Activated naive CD8-positive, alpha-beta T cell treated with anti-CD3 and anti-CD28 coated beads, Interleukin-2, amount 10 ng/mL, durations not matched to agents 7 days and 5 days (primary cell): ENCODE results near the gene ADGRD2. TPM values are rescaled to one million over a fixed set of nuclear protein-coding genes. Genes with fewer than 3 reads are reported as not detected.

Source experiments
- ATAC-seq: fragments of 150-1000 bp; cut with Tn5 transposase; one replicate; pipeline ENCODE4 v1.10.0; 2021; ENCODE audit warnings: low read depth, moderate library complexity
- POLR2A ChIA-PET: fragments of 350-600 bp; sonication (Branson Sonifier 250); formaldehyde crosslinking; loops from one replicate; lab custom pipeline; 2021; ENCODE audit warnings: antibody characterized with exemption; lab: Charles Lee
- DNase-seq: peaks from one replicate; pipeline ENCODE4 v3.0.0; 2021
- H3K27ac Mint-ChIP-seq: one replicate; pipeline ENCODE4 v1.8.0; 2022; ENCODE audit warnings: mild to moderate bottlenecking, mixed read lengths
- H3K27me3 Mint-ChIP-seq: one replicate; pipeline ENCODE4 v1.8.0; 2022; ENCODE audit warnings: mild to moderate bottlenecking, moderate library complexity, mixed read lengths
- H3K36me3 Mint-ChIP-seq: one replicate; pipeline ENCODE4 v1.8.0; 2021; ENCODE audit warnings: mild to moderate bottlenecking, mixed read lengths
- H3K4me1 Mint-ChIP-seq: one replicate; pipeline ENCODE4 v1.8.0; 2021; ENCODE audit warnings: mixed read lengths
- H3K4me3 Mint-ChIP-seq: one replicate; pipeline ENCODE4 v1.8.0; 2022; ENCODE audit warnings: mild to moderate bottlenecking, moderate library complexity, mixed read lengths
- H3K9me3 Mint-ChIP-seq: one replicate; pipeline ENCODE4 v1.8.0; 2021; ENCODE audit warnings: mixed read lengths
- total RNA-seq, 2 experiments: library from RNA; stranded (reverse); gene quantifications; one replicate each; pipeline ENCODE4 v1.2.3, GENCODE V29; 2021

ADGRD2 gene
- total RNA-seq, 2 experiments from 2014 or later: not detected

DNA sequence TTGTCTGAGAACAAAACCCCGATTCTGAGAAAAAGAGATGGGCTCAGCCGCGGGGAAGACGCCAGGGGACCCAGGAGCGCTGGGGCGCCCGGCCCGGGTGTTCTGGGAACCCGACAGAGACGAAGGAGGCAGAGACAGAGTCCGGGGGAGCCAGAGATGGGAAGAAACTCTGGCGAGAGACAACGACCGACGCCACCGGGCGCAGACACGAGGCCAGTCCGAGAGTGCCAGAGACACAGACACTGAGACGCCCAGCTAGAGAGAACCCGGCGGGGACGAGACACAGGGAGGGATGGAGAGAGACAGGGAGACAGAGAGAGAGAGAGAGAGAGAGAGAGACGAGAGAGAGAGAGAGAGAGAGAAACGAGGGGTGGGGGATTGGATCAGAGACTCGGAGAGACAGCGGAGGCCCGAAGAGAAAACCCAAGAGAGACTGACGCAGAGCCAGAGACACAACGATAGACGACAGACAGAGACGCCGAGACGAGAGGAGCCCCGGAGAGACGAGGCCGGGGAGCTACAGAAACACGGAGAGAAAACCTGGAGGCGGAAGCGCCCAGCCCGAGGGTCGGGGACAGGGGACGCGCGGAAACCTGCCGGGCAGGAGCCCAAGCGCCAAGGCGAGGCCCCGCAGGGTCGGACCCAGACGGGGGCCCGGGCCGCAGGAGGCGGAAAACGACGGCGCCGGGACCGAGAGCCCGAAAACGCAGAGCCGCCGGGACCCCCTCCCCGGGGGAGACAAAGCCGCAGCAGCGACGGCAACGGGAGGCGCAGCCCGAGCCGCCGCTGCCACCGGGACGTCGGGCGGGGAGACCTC lies 53.7 kb downstream of the ADGRD2 start:
- DNase-seq: no peak
- peaks cover 27% of the 10 kb centered on the region for H3K27me3 Mint-ChIP-seq
- no peaks in the 10 kb centered on the region for H3K9me3 Mint-ChIP-seq
- H3K36me3 Mint-ChIP-seq: no peaks in the 10 kb centered on the region
- peaks cover 10% of the 10 kb centered on the region for H3K4me1 Mint-ChIP-seq
- H3K27ac Mint-ChIP-seq: peak overlapping the region; percentile 6
- ATAC-seq: no peak
- H3K4me3 Mint-ChIP-seq: peak overlapping the region; percentile 80
- POLR2A ChIA-PET: no interaction called here

DNA sequence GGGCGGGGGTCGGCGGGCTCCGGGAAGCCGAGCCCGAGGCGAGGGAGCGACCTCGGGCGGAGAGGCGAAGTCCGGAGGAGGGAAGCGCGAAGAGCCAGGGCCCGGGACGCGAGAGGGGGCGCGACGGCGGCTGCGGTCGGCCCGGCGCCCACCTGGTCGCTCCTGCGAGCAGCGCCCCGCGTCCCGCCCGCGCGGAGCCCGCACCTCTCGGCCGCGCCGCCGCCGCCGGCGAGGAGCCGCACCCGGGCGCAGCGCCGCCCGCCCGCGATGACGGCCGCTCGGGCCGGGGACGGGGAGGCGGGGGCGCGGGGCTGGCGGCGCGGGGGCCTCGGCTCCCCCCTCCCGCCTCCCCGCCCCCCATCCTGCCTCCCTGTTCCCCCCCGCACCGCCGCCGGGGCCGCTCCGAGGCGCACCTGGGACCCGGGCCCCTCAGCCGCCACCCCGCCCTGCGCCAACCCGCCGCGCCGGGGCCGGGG lies 54.3 kb downstream of the ADGRD2 start:
- ATAC-seq: no peak
- H3K36me3 Mint-ChIP-seq: no peaks in the 10 kb centered on the region
- DNase-seq: no peak
- POLR2A ChIA-PET: no interaction called here
- no peak overlapping the region for H3K4me3 Mint-ChIP-seq
- no peak overlapping the region for H3K27ac Mint-ChIP-seq
- peaks cover 27% of the 10 kb centered on the region for H3K27me3 Mint-ChIP-seq
- H3K9me3 Mint-ChIP-seq: no peaks in the 10 kb centered on the region
- peaks cover 10% of the 10 kb centered on the region for H3K4me1 Mint-ChIP-seq

DNA sequence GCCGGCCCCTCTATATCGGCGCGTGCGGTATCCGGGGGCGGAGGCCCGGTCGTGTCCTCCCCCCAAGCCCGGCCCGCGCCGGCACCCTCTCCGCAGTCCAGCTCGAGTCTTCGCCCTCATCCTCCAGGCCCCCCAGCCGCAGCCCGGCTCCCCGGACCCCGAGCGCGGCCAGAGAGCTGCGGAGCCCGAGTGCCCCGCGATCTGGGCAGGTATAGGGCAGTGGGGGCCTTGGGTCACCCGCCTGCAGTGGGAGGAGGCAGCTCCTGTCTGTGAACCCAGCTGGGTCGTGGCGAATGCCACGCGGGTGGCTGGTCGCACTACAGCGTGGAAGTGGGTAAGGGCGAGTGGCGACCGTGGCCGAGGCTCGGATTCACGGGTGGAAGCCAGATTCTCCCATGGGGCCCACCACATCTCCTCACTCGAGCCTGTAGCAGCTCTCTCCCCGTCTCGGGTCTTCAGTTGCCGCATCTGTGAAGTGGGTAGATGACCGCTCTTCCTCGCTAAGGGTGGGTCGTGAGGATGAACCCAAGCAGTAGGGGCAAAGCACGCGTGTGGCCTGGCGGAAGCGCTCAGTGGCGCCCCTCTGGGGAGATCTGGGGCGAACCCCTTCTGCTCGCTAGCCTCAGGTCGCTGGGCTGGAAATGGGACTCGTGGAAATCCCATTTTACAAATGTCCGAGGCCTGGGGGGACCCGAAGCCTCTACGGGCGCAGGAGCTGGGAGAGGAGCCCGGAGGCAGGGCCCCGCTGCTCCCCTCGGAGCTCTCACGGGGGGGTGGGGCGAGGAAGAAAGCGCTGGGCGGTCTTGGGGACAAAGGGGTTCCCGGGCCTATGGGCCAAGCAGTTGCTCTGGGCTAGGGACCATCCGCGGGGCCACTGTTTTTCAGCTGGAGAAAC lies 55.0 kb downstream of the ADGRD2 start:
- POLR2A ChIA-PET: no interaction called here
- Mint-ChIP-seq H3K4me1 (peaks cover 8% of the 10 kb centered on the region), H3K9me3 (no peaks in the 10 kb centered on the region), H3K4me3 (peak overlapping the region; percentile 32), H3K27ac (no peak overlapping the region), H3K36me3 (no peaks in the 10 kb centered on the region), H3K27me3 (peaks cover 27% of the 10 kb centered on the region)
- ATAC-seq (no peak), DNase-seq (no peak)

DNA sequence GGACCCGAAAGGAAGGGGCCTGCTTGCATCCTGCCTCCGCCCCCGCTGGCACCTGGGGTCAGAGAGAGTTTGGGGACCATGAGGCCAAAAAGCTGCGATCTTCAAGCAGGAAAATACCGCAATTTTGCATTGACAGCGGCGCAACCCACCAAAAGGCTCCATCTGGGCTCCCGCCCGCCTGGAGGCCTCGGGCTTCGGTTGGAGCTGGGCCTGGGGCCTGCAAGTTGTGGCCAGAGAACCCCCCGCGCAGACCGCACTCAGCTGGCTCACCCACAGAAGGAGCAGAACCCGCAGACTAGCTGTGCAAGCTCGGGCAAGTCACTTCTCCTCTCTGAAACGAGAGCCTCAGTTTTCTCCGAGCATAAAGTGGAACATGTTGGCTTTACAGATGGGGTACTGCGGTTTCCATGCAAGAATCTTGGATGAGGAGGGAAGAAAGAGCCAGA lies 55.7 kb downstream of the ADGRD2 start:
- no peak for DNase-seq
- H3K9me3 Mint-ChIP-seq: no peaks in the 10 kb centered on the region
- no peak for ATAC-seq
- H3K36me3 Mint-ChIP-seq: no peaks in the 10 kb centered on the region
- H3K4me1 Mint-ChIP-seq: peaks cover 6% of the 10 kb centered on the region
- no peak overlapping the region for H3K27ac Mint-ChIP-seq
- POLR2A ChIA-PET: no interaction called here
- H3K27me3 Mint-ChIP-seq: peaks cover 27% of the 10 kb centered on the region
- no peak overlapping the region for H3K4me3 Mint-ChIP-seq

DNA sequence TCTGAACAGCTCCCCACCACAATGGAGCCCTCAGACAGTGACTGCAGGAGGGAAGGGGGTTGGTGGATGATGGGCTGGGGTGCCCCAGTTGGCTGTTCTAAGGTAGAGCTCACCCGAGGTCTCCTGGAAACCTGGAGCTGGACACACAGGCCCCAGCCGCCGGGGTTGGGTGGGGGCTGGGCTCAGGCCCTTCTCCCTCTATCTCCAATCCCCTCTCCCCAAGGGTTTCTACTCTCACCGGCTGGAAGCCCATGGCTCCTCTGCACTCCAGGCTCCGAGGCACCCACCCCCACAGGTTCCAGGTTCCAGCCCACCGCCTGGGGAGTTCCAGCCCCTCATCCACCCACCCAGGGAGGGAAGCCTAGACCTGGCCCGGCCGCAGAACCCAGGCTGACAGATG lies 56.2 kb downstream of the ADGRD2 start:
- Mint-ChIP-seq H3K9me3 (no peaks in the 10 kb centered on the region), H3K4me1 (peaks cover 5% of the 10 kb centered on the region), H3K27me3 (peaks cover 27% of the 10 kb centered on the region), H3K27ac (no peak overlapping the region), H3K36me3 (no peaks in the 10 kb centered on the region), H3K4me3 (no peak overlapping the region)
- no peak for ATAC-seq
- POLR2A ChIA-PET: no interaction called here
- no peak for DNase-seq

DNA sequence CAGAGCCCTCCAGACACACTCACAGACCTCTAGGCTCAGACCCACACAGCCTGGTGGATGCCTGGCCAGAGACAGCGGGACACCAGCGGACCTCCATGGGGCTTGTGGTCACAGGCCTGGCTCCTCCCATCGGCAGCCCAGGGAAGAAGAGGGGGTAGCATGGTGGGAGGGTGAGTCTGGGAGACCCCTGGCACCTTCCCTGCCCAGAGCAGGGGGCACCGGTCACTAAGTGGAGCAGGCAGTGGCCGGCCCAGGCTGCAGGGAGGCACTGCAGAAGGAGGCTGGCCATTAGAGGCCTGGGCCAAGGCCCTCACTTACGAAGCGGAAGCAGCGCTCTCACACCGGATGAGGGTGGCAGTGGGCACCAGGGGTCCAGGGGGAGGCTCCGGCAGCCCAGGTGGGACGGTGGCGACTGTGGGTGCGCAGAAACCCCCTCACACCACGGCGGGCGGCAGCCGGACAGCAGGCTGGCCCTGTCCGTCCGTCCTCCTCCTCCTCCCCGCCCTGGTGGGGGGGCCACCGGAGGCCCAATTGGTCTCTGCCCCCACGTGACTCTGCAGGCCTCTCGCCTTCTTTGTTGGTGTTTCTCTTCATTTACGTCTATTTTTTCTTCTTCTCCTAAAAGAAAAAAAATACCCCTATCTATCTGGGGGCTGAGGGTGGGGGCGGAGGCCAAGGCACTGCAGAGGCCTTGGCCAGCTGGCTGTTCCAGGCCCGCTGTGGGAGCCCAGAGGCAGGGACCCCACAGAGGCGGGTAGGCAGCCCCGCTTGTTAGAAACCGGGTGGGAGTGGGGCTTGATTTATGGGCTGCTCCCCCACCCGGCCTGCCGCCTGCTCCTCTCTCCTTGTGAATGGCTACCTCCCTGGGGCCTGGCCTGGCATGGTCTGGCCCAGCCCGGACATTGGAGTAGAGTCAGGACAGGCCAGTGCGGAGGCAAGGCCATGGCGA lies 57.0 kb downstream of the ADGRD2 start, which contains the start of gene NR5A1:
NR5A1 (minus strand) TSS at position 469 of the 949 bp plus-strand sequence. CDS start 4,004 bp downstream, outside the sequence.
- Mint-ChIP-seq H3K27me3 (peaks cover 22% of the 10 kb centered on the region), H3K4me1 (peaks cover 7% of the 10 kb centered on the region), H3K4me3 (no peak within 1 kb of the TSS), H3K27ac (no peak within 1 kb of the TSS), H3K9me3 (no peaks in the 10 kb centered on the region), H3K36me3 (no peaks in the 10 kb centered on the region)
- POLR2A ChIA-PET: no interaction called here
- ATAC-seq (no peak), DNase-seq (no peak)

GRCh38 chr9:124507880-124508423 lies 57.7 kb downstream of the ADGRD2 start:
- POLR2A ChIA-PET: no interaction called here
- peaks cover 7% of the 10 kb centered on the region for H3K4me1 Mint-ChIP-seq
- H3K4me3 Mint-ChIP-seq: no peak overlapping the region
- DNase-seq (no peak), ATAC-seq (no peak)
- H3K27me3 Mint-ChIP-seq: peaks cover 19% of the 10 kb centered on the region
- no peak overlapping the region for H3K27ac Mint-ChIP-seq
- H3K36me3 Mint-ChIP-seq: no peaks in the 10 kb centered on the region
- H3K9me3 Mint-ChIP-seq: no peaks in the 10 kb centered on the region

DNA sequence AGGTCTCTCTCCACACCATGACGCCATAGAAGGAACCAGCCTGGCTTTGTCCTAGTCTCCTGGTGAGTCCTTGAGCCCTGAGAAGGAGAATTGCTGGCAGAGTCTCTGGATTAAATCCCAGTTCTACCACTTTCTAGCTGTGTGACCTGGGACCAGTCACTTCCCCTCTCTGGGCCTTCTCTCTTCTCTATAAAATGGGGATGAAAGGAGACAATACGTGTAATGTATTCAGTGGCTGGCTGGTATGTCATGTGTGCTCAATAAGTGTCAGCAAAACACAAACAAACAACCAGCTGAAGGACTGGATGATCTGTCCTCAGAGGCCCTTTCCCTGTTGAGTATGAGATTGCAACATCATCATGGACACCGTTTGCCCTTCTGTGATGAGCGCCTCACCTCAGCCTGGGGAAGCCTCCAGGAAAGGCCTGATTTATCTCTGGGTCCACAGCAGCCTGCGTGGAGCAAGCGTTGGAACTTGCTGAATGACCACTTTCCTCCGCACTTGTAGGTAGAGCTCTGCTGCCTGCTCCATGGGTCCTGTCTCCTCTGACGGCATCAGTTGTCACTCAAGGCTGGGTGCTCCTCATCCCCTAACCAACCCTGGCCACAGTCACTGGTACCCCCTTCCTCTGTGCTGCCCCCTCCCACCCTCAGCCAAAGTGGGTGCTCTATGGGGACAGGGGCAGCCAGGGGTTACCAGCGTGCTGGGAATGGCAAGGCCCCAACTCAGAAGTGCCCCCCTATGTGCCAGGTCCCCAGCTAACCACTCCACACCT lies 60.6 kb downstream of the ADGRD2 start:
- ATAC-seq (no peak), DNase-seq (no peak)
- POLR2A ChIA-PET: no interaction called here
- no peaks in the 10 kb centered on the region for H3K9me3 Mint-ChIP-seq
- H3K4me3 Mint-ChIP-seq: no peak overlapping the region
- H3K4me1 Mint-ChIP-seq: peaks cover 2% of the 10 kb centered on the region
- H3K36me3 Mint-ChIP-seq: no peaks in the 10 kb centered on the region
- H3K27me3 Mint-ChIP-seq: peaks cover 6% of the 10 kb centered on the region
- no peak overlapping the region for H3K27ac Mint-ChIP-seq

GRCh38 chr9:124511426-124511840 lies 61.2 kb downstream of the ADGRD2 start:
- ATAC-seq (no peak), DNase-seq (no peak)
- Mint-ChIP-seq H3K27me3 (peaks cover 8% of the 10 kb centered on the region), H3K9me3 (no peaks in the 10 kb centered on the region), H3K4me3 (no peak overlapping the region), H3K4me1 (peaks cover 2% of the 10 kb centered on the region), H3K36me3 (no peaks in the 10 kb centered on the region), H3K27ac (no peak overlapping the region)
- POLR2A ChIA-PET: no interaction called here

GRCh38 chr9:124511891-124512805 lies 61.9 kb downstream of the ADGRD2 start:
- Mint-ChIP-seq H3K4me3 (no peak overlapping the region), H3K36me3 (no peaks in the 10 kb centered on the region), H3K27me3 (peaks cover 6% of the 10 kb centered on the region), H3K4me1 (peaks cover 2% of the 10 kb centered on the region), H3K27ac (no peak overlapping the region), H3K9me3 (no peaks in the 10 kb centered on the region)
- ATAC-seq (no peak), DNase-seq (no peak)
- POLR2A ChIA-PET: no interaction called here

- Mint-ChIP-seq H3K27ac (no peak overlapping the region), H3K4me1 (peaks cover 2% of the 10 kb centered on the region)
Observed at GRCh38 chr9:124512806-124513204, 62.6 kb downstream of the ADGRD2 start.

More at GRCh38 chr9:124512806-124513204, 62.6 kb downstream of the ADGRD2 start:
- Mint-ChIP-seq H3K27me3 (peaks cover 6% of the 10 kb centered on the region), H3K4me3 (no peak overlapping the region), H3K9me3 (no peaks in the 10 kb centered on the region), H3K36me3 (no peaks in the 10 kb centered on the region)
- ATAC-seq (no peak), DNase-seq (no peak)
- POLR2A ChIA-PET: no interaction called here
